Amygdala (tissue), 56 donors: ENCODE measurements around the gene THSD7B.

Experiments used
- DNase-seq, 56 donors: peaks; one replicate each; lab custom pipeline; 2025; lab: John Stamatoyannopoulos, UW

THSD7B gene

GRCh38 chr2:137115795-137116089 lies 350.4 kb downstream of the THSD7B start:
- DNase-seq: no peak

- no peak for DNase-seq
Observed at GRCh38 chr2:137117385-137117784, 352.0 kb downstream of the THSD7B start.

- DNase-seq: no peak
Observed at GRCh38 chr2:137118140-137118539, 352.8 kb downstream of the THSD7B start.

- no peak for DNase-seq
Observed at GRCh38 chr2:137123226-137123625, 357.9 kb downstream of the THSD7B start.

- DNase-seq: no peak
Observed at GRCh38 chr2:137133225-137133624, 367.9 kb downstream of the THSD7B start.

GRCh38 chr2:137138263-137138662 lies 372.9 kb downstream of the THSD7B start:
- no peak for DNase-seq

GRCh38 chr2:137151731-137152130 lies 386.4 kb downstream of the THSD7B start:
- DNase-seq: no peak

GRCh38 chr2:137154946-137155345 lies 389.6 kb downstream of the THSD7B start:
- DNase-seq: no peak

GRCh38 chr2:137155356-137156104 lies 390.2 kb downstream of the THSD7B start:
- no peak for DNase-seq

- no peak for DNase-seq
Observed at GRCh38 chr2:137156221-137156844, 391.0 kb downstream of the THSD7B start.

GRCh38 chr2:137157851-137158250 lies 392.5 kb downstream of the THSD7B start:
- no peak for DNase-seq

- no peak for DNase-seq
Observed at GRCh38 chr2:137161250-137161649, 395.9 kb downstream of the THSD7B start.

- DNase-seq: no peak
Observed at GRCh38 chr2:137165968-137166367, 400.6 kb downstream of the THSD7B start.

- DNase-seq: no peak
Observed at GRCh38 chr2:137167651-137168050, 402.3 kb downstream of the THSD7B start.

GRCh38 chr2:137168552-137168951 lies 403.2 kb downstream of the THSD7B start:
- no peak for DNase-seq

GRCh38 chr2:137172162-137172561 lies 406.8 kb downstream of the THSD7B start:
- DNase-seq: no peak

- DNase-seq: no peak
Observed at GRCh38 chr2:137173463-137173862, 408.1 kb downstream of the THSD7B start.

GRCh38 chr2:137175246-137175645 lies 409.9 kb downstream of the THSD7B start:
- no peak for DNase-seq

- no peak for DNase-seq
Observed at GRCh38 chr2:137178951-137179377, 413.6 kb downstream of the THSD7B start.

GRCh38 chr2:137179542-137179941 lies 414.2 kb downstream of the THSD7B start:
- no peak for DNase-seq

GRCh38 chr2:137180012-137180411 lies 414.7 kb downstream of the THSD7B start:
- no peak for DNase-seq

GRCh38 chr2:137181370-137181769 lies 416.0 kb downstream of the THSD7B start:
- no peak for DNase-seq
